H1 (cell line): ENCODE measurements around the gene SLC25A31. TPM values are rescaled to one million over a fixed set of nuclear protein-coding genes. Genes with fewer than 3 reads are reported as not detected.

ENCODE experiments used
- CTCF ChIA-PET: fragments of 300-600 bp; sonication (Branson Sonifier 250); formaldehyde crosslinking; loops from one replicate; lab custom pipeline; 2021; ENCODE audit not compliant: partially characterized antibody; lab: Charles Lee
- POLR2A ChIA-PET: fragments of 300-600 bp; sonication (Branson Sonifier 250); formaldehyde crosslinking; loops from one replicate; lab custom pipeline; 2021; ENCODE audit warnings: inconsistent platforms; ENCODE audit not compliant: partially characterized antibody; lab: Charles Lee
- DNase-seq, 2 experiments: peaks; one replicate each; pipeline versions ENCODE4 v3.0.0 to v3.0.0-alpha.2; 2010 to 2022; ENCODE audit warnings: low spot score in 2 of 2, low read depth in 1 of 2, mixed read lengths in 1 of 2
- FAIRE-seq: peaks from 2 replicates; lab custom pipeline; 2011; peaks lifted over from hg19 to GRCh38; lab: Jason Lieb, UNC
- H2AFZ ChIP-seq: 2 replicates; pipeline ENCODE4 v1.8.1; 2012; ENCODE audit warnings: low read length, inconsistent platforms
- H2AK5ac ChIP-seq: 2 replicates; pipeline ENCODE4 v1.6.1; 2013; ENCODE audit warnings: low read depth, low read length
- H2BK120ac ChIP-seq: replicated peaks from 2 replicates; pipeline ENCODE3; 2013; ENCODE audit warnings: low read depth, low read length, inconsistent platforms
- H2BK12ac ChIP-seq: 2 replicates; pipeline ENCODE4 v1.6.1; 2013; ENCODE audit warnings: low read depth, low read length
- H2BK15ac ChIP-seq: 2 replicates; pipeline ENCODE4 v1.6.1; 2013; ENCODE audit warnings: low read length
- H2BK20ac ChIP-seq: 2 replicates; pipeline ENCODE4 v1.6.1; 2013; ENCODE audit warnings: low read length
- H2BK5ac ChIP-seq: 2 replicates; pipeline ENCODE4 v1.6.1; 2013; ENCODE audit warnings: low read depth, low read length
- H3K14ac ChIP-seq: 2 replicates; pipeline ENCODE4 v1.6.1; 2013; ENCODE audit warnings: inconsistent platforms; ENCODE audit not compliant: insufficient read length
- H3K18ac ChIP-seq: 2 replicates; pipeline ENCODE4 v1.6.1; 2013; ENCODE audit warnings: low read length; ENCODE audit errors: extremely low read depth
- H3K23ac ChIP-seq: 2 replicates; pipeline ENCODE4 v1.6.1; 2013; ENCODE audit warnings: inconsistent platforms; ENCODE audit not compliant: insufficient read length
- H3K23me2 ChIP-seq: 2 replicates; pipeline ENCODE4 v1.6.1; 2013; ENCODE audit warnings: low read depth, low read length
- H3K27ac ChIP-seq: 2 replicates; pipeline ENCODE4 v1.6.1; 2011; ENCODE audit warnings: low read depth, low read length, inconsistent platforms
- H3K27me3 ChIP-seq, 4 experiments: replicated peaks in 1 of 4; 1 replicate in 1 of 4; 2 replicates in 3 of 4; pipeline versions ENCODE4 v1.6.1 to v1.8.1; 2011 to 2013; ENCODE audit warnings: low read length in 3 of 4, mild to moderate bottlenecking in 3 of 4, inconsistent platforms in 2 of 4, mixed read lengths in 2 of 4, moderate library complexity in 1 of 4; ENCODE audit not compliant: control insufficient read depth in 3 of 4, insufficient read depth in 3 of 4; ENCODE audit errors: extremely low read depth in 1 of 4
- H3K36me3 ChIP-seq, 4 experiments: 2 replicates each; pipeline versions ENCODE4 v1.6.1 to v1.8.1; 2011 to 2013; ENCODE audit warnings: mild to moderate bottlenecking in 4 of 4, low read length in 3 of 4, moderate library complexity in 2 of 4, control low read depth in 1 of 4, inconsistent platforms in 1 of 4; ENCODE audit not compliant: insufficient read depth in 4 of 4, control insufficient read depth in 2 of 4
- H3K4ac ChIP-seq: replicated peaks from 2 replicates; pipeline ENCODE3; 2013; ENCODE audit warnings: low read length, low read depth, mixed read lengths, inconsistent platforms; ENCODE audit not compliant: insufficient read length
- H3K4me1 ChIP-seq, 4 experiments: replicated peaks in 1 of 4; 1 replicate in 1 of 4; 2 replicates in 3 of 4; pipeline versions ENCODE4 v1.6.1 to v1.8.1; 2011 to 2013; ENCODE audit warnings: low read length in 3 of 4, inconsistent platforms in 2 of 4, mixed read lengths in 1 of 4; ENCODE audit not compliant: insufficient read depth in 4 of 4, control insufficient read depth in 3 of 4
- H3K4me2 ChIP-seq, 2 experiments: 2 replicates each; pipeline versions ENCODE4 v1.6.1 to v1.8.1; 2011 to 2013; ENCODE audit warnings: low read depth in 2 of 2, low read length in 2 of 2, control low read depth in 1 of 2, inconsistent platforms in 1 of 2, mild to moderate bottlenecking in 1 of 2; ENCODE audit not compliant: insufficient read depth in 1 of 2
- H3K4me3 ChIP-seq, 4 experiments: fragments of 200-600, 300-600 bp in 1 of 4; sonication (generic), shearing (Covaris generic), sonication (Bioruptor Twin) in 1 of 4; 2 replicates each; pipeline versions ENCODE4 v1.5.1 to v1.8.1; 2011 to 2016; ENCODE audit warnings: low read length in 4 of 4, low read depth in 3 of 4, control low read depth in 2 of 4, inconsistent platforms in 2 of 4, mild to moderate bottlenecking in 2 of 4, mixed read lengths in 1 of 4, moderate library complexity in 1 of 4; ENCODE audit not compliant: insufficient read depth in 2 of 4; ENCODE audit errors: extremely low read depth in 1 of 4
- H3K56ac ChIP-seq: replicated peaks from 2 replicates; pipeline ENCODE3; 2013; ENCODE audit warnings: low read depth, mild to moderate bottlenecking, mixed read lengths, low read length, inconsistent platforms; ENCODE audit not compliant: insufficient read length
- H3K79me1 ChIP-seq: 2 replicates; pipeline ENCODE4 v1.6.1; 2013; ENCODE audit warnings: low read depth, low read length, control low read depth
- H3K79me2 ChIP-seq, 2 experiments: 2 replicates each; pipeline versions ENCODE4 v1.6.1 to v1.8.1; 2012 to 2013; ENCODE audit warnings: low read length in 2 of 2, mild to moderate bottlenecking in 2 of 2, inconsistent platforms in 1 of 2; ENCODE audit not compliant: insufficient read depth in 2 of 2, control insufficient read depth in 1 of 2
- H3K9ac ChIP-seq, 4 experiments: replicated peaks in 1 of 4; 1 replicate in 1 of 4; 2 replicates in 3 of 4; pipeline versions ENCODE4 v1.6.1 to v1.8.1; 2011 to 2013; ENCODE audit warnings: low read depth in 3 of 4, low read length in 3 of 4, control low read depth in 2 of 4, mild to moderate bottlenecking in 2 of 4, moderate library complexity in 2 of 4, inconsistent platforms in 1 of 4; ENCODE audit errors: extremely low read depth in 1 of 4
- H3K9me3 ChIP-seq, 2 experiments: 2 replicates each; pipeline versions ENCODE4 v1.6.1 to v1.8.1; 2012 to 2013; ENCODE audit warnings: mild to moderate bottlenecking in 2 of 2, moderate library complexity in 2 of 2, control low read depth in 1 of 2, inconsistent platforms in 1 of 2, low read depth in 1 of 2, low read length in 1 of 2, mixed read lengths in 1 of 2; ENCODE audit not compliant: insufficient read depth in 2 of 2
- H4K20me1 ChIP-seq, 2 experiments: replicated peaks in 1 of 2; 2 replicates each; pipeline versions ENCODE3 to v1.8.1; 2011 to 2013; ENCODE audit warnings: inconsistent platforms in 2 of 2, low read length in 2 of 2, mild to moderate bottlenecking in 1 of 2; ENCODE audit not compliant: insufficient read depth in 2 of 2, control insufficient read depth in 1 of 2
- H4K5ac ChIP-seq: 2 replicates; pipeline ENCODE4 v1.6.1; 2013; ENCODE audit warnings: low read length, low read depth, mixed read lengths, inconsistent platforms; ENCODE audit not compliant: insufficient read length
- H4K8ac ChIP-seq: 2 replicates; pipeline ENCODE4 v1.8.0; 2013; ENCODE audit warnings: mild to moderate bottlenecking, moderate library complexity, low read length, inconsistent platforms; ENCODE audit not compliant: insufficient read depth; ENCODE audit errors: extremely low read depth
- H4K91ac ChIP-seq: replicated peaks from 2 replicates; pipeline ENCODE3; 2013; ENCODE audit warnings: low read length, mixed read lengths, inconsistent platforms; ENCODE audit not compliant: insufficient read length
- ASH2L ChIP-seq: fragments of 200-600, 300-600 bp; sonication (generic); IDR thresholded peaks from one replicate; pipeline ENCODE4 v1.7.1; 2017; ENCODE audit warnings: low read length
- ATF2 ChIP-seq: IDR thresholded peaks from 2 replicates; pipeline ENCODE4 v1.6.1; 2012; ENCODE audit warnings: low read length, inconsistent platforms
- GABPA ChIP-seq: IDR thresholded peaks from 2 replicates; pipeline ENCODE4 v1.6.1; 2011; ENCODE audit warnings: mild to moderate bottlenecking, low read length, moderate library complexity, borderline replicate concordance; ENCODE audit not compliant: insufficient read depth
- NANOG ChIP-seq: IDR thresholded peaks from 2 replicates; pipeline ENCODE4 v1.6.1; 2011; ENCODE audit warnings: low read length, low read depth, mild to moderate bottlenecking, inconsistent platforms; ENCODE audit not compliant: insufficient read depth, poor library complexity, severe bottlenecking
- RBBP5 ChIP-seq: IDR thresholded peaks from 2 replicates; pipeline ENCODE4 v1.7.1; 2012; ENCODE audit warnings: low read depth, mild to moderate bottlenecking, inconsistent platforms, low read length, moderate library complexity, borderline replicate concordance
- USF2 ChIP-seq: IDR thresholded peaks from 2 replicates; pipeline ENCODE4 v1.6.1; 2011; ENCODE audit warnings: low read length, improper control_type of control experiment
- YY1 ChIP-seq: IDR thresholded peaks from 2 replicates; pipeline ENCODE4 v1.6.1; 2011; ENCODE audit warnings: low read depth, mild to moderate bottlenecking, low read length
- WGBS, 2 experiments: shearing (Covaris generic) in 1 of 2; methylation state at CpG; one replicate each; pipeline versions ENCODE4 v1.1.6 to v1.1.7; 2013 to 2015; ENCODE audit warnings: low lambda C conversion rate in 2 of 2, mixed read lengths in 2 of 2, inconsistent platforms in 1 of 2, low coverage in 1 of 2, missing lambda C conversion rate in 1 of 2; ENCODE audit not compliant: insufficient replicate concordance in 2 of 2, insufficient coverage in 1 of 2, insufficient read length in 1 of 2; ENCODE audit errors: extremely low coverage in 1 of 2, missing lambda C conversion rate in 1 of 2; 5-methylcytosine and 5-hydroxymethylcytosine counted together
- polyA plus RNA-seq, 7 experiments: library from polyadenylated mRNA; depleted of rRNA in 3 of 7; stranded (reverse) in 5 of 7; unstranded in 2 of 7; fragments of >200 nt in 5 of 7; fragments of 200-250 nt in 2 of 7; gene quantifications; 1 replicate in 5 of 7; 2 replicates in 1 of 7; 4 replicates in 1 of 7; pipeline versions ENCODE4 v1.2.1 to v1.2.3, GENCODE V29; 2011 to 2013; ENCODE audit warnings: missing spikeins in 2 of 7, mixed read lengths in 2 of 7
- total RNA-seq: library from RNA; stranded (reverse); fragmentation: NEBNext Ultra II Directional; extraction: Animal tissue kit (Norgen Biotek cat#: 25700); gene quantifications from 2 replicates; pipeline ENCODE4 v1.2.1, GENCODE V29; 2021

The SLC25A31 gene
- total and polyA plus RNA-seq, 2 of the 8 experiments (the other 6 are each of a cell fraction or from before 2014, with no cell fraction given) = not detected

- POLR2A ChIA-PET = no interaction called here
- peaks cover 7 to 34% (median 25%) of the 10 kb centered on the region in 4 experiments for H3K27me3 ChIP-seq
- TF ChIP-seq GABPA (no peak), YY1 (no peak), ASH2L (no peak), USF2 (no peak), NANOG (no peak), RBBP5 (no peak), ATF2 (no peak)
Observed at GRCh38 chr4:127780598-127780997, 50.4 kb downstream of the SLC25A31 start.

More at GRCh38 chr4:127780598-127780997, 50.4 kb downstream of the SLC25A31 start:
- no peak overlapping the region; a peak in 1 of 4 replicates for H3K4me2 ChIP-seq
- peaks cover 12% of the 10 kb centered on the region for H3K23me2 ChIP-seq
- H3K79me2 ChIP-seq = no peaks in the 10 kb centered on the region
- CTCF ChIA-PET = no interaction called here
- no peak overlapping the region for H3K9ac ChIP-seq
- H2BK12ac ChIP-seq = no peak overlapping the region
- peak overlapping the region; percentile 32; the same call in 1 of the 2 replicates for H2AK5ac ChIP-seq
- no peak overlapping the region for H4K91ac ChIP-seq
- no peak overlapping the region for H2AFZ ChIP-seq
- FAIRE-seq = no peak
- no peaks in the 10 kb centered on the region for H3K36me3 ChIP-seq
- DNase-seq = no peak
- H3K56ac ChIP-seq = no peak overlapping the region
- H4K5ac ChIP-seq = no peak overlapping the region
- H3K23ac ChIP-seq = no peak overlapping the region
- H3K4me1 ChIP-seq = peaks cover 0 to 12% (median 1%) of the 10 kb centered on the region in 4 experiments; a peak in 5 of 7 replicates
- H3K4ac ChIP-seq = no peak overlapping the region
- no peak overlapping the region for H3K18ac ChIP-seq
- no peak overlapping the region for H3K27ac ChIP-seq
- no peak overlapping the region for H2BK5ac ChIP-seq
- no peak overlapping the region for H3K4me3 ChIP-seq
- no peaks in the 10 kb centered on the region for H4K20me1 ChIP-seq
- no peak overlapping the region for H2BK15ac ChIP-seq
- no peak overlapping the region for H2BK20ac ChIP-seq
- 91% methylated on average over 12 of the region's 12 CpGs; no CpG with 5 or more reads in 1 of the 2 experiments for WGBS, 2 experiments
- H4K8ac ChIP-seq = no peak overlapping the region
- H3K79me1 ChIP-seq = no peaks in the 10 kb centered on the region
- no peak overlapping the region for H2BK120ac ChIP-seq
- H3K14ac ChIP-seq = no peak overlapping the region
- H3K9me3 ChIP-seq = no peaks in the 10 kb centered on the region
